Right lobe of liver (tissue), 4 donors: ENCODE measurements around the gene DLG2.

ENCODE experiments used
- CTCF ChIP-seq, 4 donors: fragments of 200-600 bp in 3 of 4; fragments of 450-650 bp in 1 of 4; IDR thresholded peaks; one replicate each; pipeline versions ENCODE4 v1.5.1 to v1.8.0; 2016 to 2022; ENCODE audit warnings: antibody characterized with exemption in 4 of 4, mild to moderate bottlenecking in 2 of 4
- POLR2A ChIP-seq: fragments of 450-650 bp; IDR thresholded peaks from one replicate; pipeline ENCODE4 v1.6.1; 2017; ENCODE audit warnings: antibody characterized with exemption, mild to moderate bottlenecking
- donor health status: DM: no; HTN: no; CAD: no.
- donor health status: DM: no; HTN: no; CAD: no.
- donor health status: DM: no; HTN: yes; CAD: no.

- TF ChIP-seq CTCF (IDR thresholded peaks at IDR 0.05) (no peak), POLR2A (no peak)
Measured at GRCh38 chr11:83938148-83938547, 1689.0 kb downstream of the DLG2 start.
